NCI-H1105 (cell line): ENCODE data around the gene SLC26A8.

Experiments used
- DNase-seq: peaks from one replicate; lab custom pipeline; 2025; lab: John Stamatoyannopoulos, UW

SLC26A8 gene

DNA sequence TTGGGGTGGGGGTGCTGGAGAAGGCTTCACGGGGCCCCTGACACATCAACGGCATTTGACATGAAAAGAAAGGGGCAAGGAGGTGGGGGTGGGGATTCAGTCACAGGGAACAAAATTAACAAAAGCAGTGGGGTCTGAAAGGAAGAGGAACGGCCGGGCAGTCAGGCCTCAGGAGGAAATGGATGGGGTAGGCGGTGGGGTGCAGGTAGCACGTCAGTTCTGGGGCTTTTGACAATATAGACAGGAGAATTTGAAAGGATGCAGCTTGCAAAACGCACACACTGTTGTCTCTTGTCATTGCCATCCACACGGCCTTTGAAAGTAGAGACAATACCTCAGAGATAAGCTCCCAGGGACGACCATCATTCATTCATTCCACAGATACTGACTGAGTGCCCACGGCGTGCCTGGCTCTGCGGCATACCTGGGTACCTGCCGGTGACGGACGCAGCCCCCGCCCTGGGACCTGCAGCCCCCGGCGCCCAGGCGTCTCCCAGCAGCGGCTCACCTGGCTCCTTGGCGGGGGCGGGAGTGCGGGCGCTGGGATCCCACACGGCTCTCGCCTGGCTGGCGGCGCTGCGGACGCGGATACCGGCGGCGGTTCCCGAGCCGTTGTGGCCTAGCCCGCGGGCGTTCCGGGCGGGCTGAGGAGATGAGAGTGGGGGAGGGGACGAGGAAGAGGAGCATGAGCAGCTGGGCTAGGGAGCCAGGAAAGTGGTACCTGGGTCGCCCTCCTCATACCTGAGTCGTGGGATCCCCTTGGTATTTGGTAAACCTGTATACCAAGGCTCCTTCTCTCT is at the start of gene SLC26A8:
SLC26A8 (minus strand) TSS at position 646 of the 800 bp plus-strand sequence. CDS start 4,934 bp downstream, outside the sequence.
- DNase-seq: no peak

- no peak for DNase-seq
Observed at GRCh38 chr6:36073587-36073986, 49.1 kb upstream of the SLC26A8 start.

DNA sequence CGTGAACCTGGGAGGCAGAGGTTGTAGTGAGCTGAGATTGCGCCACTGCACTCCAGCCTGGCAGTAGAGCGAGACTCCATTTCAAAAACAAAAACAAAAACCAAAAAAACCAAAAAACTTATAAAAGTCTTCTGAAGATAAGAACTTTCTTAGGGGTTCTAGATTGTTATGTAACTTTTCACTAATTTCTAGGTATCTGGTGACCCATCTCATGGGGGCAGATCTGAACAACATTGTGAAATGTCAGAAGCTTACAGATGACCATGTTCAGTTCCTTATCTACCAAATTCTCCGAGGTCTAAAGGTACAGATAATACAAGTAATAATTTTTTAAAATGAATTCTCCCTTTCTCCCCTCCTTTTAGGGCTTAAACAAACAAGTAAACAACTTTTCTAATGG is 48.2 kb upstream of the SLC26A8 start:
- no peak for DNase-seq

- no peak for DNase-seq
Observed at GRCh38 chr6:36071714-36072113, 47.3 kb upstream of the SLC26A8 start.

- DNase-seq: no peak
Observed at GRCh38 chr6:36071281-36071680, 46.8 kb upstream of the SLC26A8 start.

DNA sequence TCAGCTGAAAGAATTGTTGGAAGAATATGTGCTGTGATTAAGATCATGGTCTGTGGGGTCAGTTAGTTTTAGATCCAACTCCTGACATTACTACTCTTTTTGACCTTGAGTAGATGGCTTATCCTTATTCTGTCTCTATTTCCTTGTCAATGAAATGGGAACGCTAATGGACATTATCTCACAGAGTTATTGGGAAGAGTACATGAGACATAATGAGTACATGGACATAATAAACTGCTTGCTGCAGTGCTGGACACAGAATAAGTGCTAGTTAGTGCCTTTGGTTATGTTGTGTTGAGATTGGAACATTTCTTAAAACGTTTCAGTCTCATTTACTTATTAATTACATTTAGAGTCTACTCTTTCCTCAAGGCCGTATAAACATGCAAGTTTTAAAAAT is 45.8 kb upstream of the SLC26A8 start:
- no peak for DNase-seq

DNA sequence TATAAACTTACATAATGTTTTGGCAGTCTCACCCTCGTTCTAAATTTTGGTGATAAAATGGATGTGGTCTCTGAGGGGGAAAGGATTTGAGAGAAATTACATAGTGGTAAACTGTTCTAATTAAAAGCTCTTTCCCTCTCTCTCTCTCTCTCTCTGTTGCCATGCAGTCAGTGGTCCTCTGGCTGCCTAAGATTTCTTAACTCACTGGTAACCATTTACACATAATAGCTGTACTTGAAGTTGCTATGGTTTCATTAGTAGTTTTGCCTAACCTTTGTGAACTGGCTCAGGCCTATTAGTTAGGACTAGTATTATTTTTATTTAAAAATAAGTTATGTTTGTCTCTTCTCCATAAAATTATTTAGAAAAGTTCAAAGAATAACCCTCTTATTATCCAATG is 45.1 kb upstream of the SLC26A8 start:
- no peak for DNase-seq

DNA sequence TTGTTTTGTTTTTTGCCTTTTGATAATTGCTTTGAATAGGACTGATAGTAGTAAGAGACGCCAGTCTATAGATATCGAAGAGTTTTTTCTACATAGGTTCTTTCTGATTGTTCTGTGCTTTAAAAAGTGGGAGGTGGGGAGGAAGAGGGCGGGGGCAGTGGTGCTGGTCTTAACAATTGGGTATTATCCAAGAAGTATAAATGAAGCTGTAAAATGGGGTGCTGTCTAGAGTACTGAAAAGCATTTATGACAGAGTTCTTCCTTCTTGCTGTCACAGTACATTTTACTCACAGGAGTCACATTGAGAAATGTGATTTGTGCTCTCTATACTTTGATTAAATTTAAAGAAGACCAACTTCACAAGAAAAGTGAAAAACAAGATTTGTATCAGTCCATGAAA is 44.1 kb upstream of the SLC26A8 start:
- no peak for DNase-seq

GRCh38 chr6:36068012-36068392 is 43.6 kb upstream of the SLC26A8 start:
- no peak for DNase-seq

DNA sequence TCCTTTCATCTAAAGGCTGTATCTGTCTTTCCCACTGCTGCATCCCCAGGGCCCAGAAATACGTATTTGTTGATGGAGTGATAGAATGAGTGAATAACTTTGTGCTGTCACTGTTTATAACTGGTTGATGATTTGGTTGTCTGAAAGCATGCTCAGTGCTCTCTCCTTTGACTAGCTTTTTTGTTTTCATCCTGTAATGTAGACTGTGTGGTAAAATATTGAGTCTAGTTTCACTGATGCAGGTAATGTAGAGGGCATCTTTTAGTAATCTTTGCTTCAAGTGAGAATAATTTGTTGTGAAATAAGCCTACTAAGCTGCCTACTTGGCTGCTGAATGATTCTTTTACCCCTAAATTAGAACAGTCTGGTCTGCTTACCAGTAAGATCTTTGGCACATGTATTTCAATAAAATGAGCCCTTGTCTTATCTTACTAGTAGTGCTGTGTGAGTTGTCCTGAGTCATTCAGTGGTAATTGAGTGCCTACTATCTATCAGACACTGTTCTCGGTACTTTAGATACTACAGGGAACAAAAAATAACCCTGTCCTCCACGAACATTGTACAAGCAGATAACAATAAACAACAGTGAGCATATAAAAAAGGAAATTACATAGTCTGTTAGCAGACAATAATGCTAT is 43.1 kb upstream of the SLC26A8 start:
- no peak for DNase-seq

- DNase-seq: no peak
Observed at GRCh38 chr6:36066817-36067216, 42.4 kb upstream of the SLC26A8 start.

- DNase-seq: no peak
Observed at GRCh38 chr6:36065916-36066315, 41.5 kb upstream of the SLC26A8 start.

DNA sequence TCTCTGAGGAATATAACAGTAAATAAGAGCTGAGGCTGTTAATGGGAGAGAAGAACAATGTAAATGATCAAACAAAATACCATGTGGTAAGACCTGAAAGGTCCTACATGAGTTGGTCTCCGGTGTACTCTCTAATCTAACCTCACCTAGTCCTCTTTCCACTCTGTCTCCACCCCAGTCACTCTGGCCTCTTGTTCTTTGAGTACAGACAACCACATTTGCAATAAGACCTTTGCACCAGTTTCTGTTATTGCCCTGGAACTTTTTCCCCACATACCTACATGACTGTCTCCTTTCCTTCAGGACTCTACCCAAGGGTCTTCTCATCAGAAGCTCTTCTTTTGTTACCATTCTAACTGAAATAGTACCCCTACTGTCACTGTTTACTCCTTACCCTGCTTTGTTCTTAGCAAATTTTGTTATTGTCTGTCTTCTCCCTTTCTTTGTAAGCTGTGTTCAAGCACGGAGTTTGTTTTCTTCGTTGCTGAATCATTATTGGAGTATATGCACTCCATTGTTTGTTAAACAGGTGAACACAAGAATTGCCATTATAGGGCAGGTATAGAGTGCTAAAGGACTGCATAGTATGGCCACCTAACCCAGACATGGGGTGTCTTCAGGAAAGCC is 40.4 kb upstream of the SLC26A8 start:
- no peak for DNase-seq

DNA sequence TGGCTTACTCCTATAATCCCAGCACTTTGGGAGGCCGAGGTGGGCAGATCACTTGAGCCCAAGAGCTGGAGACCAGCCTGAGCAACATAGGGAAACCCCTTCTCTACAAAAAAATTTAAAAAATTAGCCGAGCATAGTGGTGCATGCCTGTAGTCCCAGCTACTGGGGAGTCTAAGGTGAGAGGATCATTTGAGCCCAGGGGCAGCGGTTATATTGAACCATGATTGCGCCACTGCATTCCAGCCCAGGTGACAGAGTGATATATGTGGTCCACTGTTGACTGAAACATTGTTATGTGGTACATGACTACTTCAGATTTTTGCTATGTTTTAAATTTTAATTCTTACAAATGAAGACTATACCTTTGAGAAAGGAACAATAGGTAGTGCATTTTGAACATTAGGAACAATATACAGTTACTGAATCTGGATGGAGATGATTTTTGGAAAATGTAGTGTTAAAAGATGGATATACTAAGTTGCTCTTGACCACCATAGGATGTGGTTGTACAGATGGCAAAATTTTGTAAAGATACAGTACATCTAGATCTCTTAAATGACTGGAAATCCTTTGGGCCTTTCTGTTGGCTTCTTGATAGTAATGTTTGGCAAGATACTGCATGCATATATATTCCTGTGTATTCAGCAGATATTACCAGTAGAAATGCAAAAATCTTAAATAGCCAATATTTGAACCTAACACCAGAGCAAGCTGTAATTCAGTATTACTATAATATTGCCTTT is 39.0 kb upstream of the SLC26A8 start:
- DNase-seq: no peak

- DNase-seq: no peak
Observed at GRCh38 chr6:36062247-36062646, 37.8 kb upstream of the SLC26A8 start.

DNA sequence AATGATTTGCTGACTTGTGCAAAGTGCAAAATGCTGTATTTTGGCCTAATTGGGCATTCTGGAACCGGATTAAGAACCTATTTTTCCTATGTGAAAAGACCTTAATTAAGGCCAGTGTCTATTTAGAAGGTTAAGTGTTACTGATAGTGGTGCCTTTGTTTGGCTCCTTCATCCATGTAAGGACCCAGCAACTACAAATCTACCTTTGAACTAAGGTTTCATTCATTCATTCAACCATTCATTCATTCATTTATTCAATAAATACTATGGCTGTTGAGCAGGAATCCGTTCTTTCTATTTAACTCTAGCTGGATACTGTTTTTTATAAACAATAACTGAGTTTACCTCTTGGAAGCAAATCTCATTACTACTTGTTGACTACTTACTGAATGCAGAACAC is 36.8 kb upstream of the SLC26A8 start:
- DNase-seq: no peak

GRCh38 chr6:36056178-36056577 is 31.7 kb upstream of the SLC26A8 start:
- DNase-seq: no peak

DNA sequence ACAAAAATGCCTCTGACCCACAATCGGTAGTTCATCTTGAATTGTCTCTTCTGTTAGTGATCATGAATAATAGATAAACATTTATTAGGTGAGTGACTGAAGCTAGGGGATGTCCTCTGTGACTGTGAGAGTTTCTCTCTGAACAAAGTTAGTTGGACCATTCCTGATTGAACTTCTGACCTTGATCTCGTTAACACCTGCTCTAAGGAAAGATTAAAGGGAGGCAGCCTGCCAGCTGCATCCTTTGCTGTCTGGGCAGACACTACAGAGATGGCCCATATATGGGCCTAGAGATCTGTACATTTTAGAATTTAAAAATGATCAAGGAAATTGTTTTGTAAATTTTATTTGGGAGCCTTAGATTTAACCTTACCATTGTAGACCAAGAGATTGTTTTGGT is 30.5 kb upstream of the SLC26A8 start:
- no peak for DNase-seq

- DNase-seq: no peak
Observed at GRCh38 chr6:36054415-36054814, 30.0 kb upstream of the SLC26A8 start.

GRCh38 chr6:36053878-36054277 is 29.4 kb upstream of the SLC26A8 start:
- DNase-seq: no peak

DNA sequence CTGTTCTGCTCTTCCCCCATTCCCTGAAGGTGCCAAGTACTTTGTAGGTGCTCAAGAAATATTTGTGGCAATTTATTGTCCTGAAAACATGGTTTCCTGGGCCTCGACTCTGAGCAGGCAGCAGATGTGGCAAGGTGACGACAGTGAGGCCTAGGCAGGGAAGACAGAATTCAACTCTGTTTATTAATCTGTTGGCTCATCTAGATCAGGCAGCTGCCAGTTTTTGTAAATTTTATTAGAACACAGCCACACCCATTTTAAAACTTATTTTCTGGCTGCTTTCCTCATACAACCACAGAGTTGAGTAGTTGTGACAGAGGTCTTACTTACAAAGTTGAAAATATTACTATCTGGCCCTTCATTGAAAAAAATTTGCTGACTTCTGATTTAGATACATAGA is 27.7 kb upstream of the SLC26A8 start:
- no peak for DNase-seq

- DNase-seq: no peak
Observed at GRCh38 chr6:36050947-36051710, 26.7 kb upstream of the SLC26A8 start.
